ENCODE data around the gene FAM83B. TPM values are rescaled to one million over a fixed set of nuclear protein-coding genes. Genes with fewer than 3 reads are reported as not detected.
"Not testable (repeated sequence)": the region's sequence is repeated elsewhere in the genome, so short reads cannot be mapped to it uniquely, and the experiment has no call there.

Gene FAM83B
- total and polyA plus RNA-seq, 2 experiments from 2014 or later = not detected

- Histone ChIP-seq H3K4me1 (ENCODE audit: insufficient read depth) (no peaks in the 10 kb centered on the region), H3K4me3 (no peak overlapping the region), H3K9me2 (ENCODE audit: insufficient read depth) (no peaks in the 10 kb centered on the region), H3K4me2 (ENCODE audit: unreplicated experiment) (no peak overlapping the region), H3K27ac (no peak overlapping the region), H2AFZ (no peak overlapping the region), H3F3A (ENCODE audit: insufficient read depth) (no peaks in the 10 kb centered on the region), H3K27me3 (replicated peaks; ENCODE audit: insufficient read depth) (no peaks in the 10 kb centered on the region), H3K9ac (no peak overlapping the region), H4K20me1 (ENCODE audit: insufficient read depth) (no peaks in the 10 kb centered on the region), H3K36me3 (ENCODE audit: low read depth) (no peaks in the 10 kb centered on the region), H3K79me2 (ENCODE audit: insufficient read depth) (no peaks in the 10 kb centered on the region), H3K9me3 (ENCODE audit: low read depth) (no peaks in the 10 kb centered on the region)
- in situ Hi-C loops (cut with MboI) = no loop called here
- TF ChIP-seq EZH2phosphoT487 (IDR thresholded peaks at IDR 0.05; ENCODE audit: insufficient read depth, low read depth) = no peak
- no peak for TF ChIP-seq EZH2 (IDR thresholded peaks at IDR 0.05; ENCODE audit: insufficient read depth, poor library complexity, severe bottlenecking)
- 40 to 42% methylated on average over 5 of the region's 5 CpGs for WGBS, 2 experiments (ENCODE audit: low coverage in 1 of 2, low lambda C conversion rate in 2 of 2, missing lambda C conversion rate in 2 of 2)
- no peak for DNase-seq
Measured at GRCh38 chr6:54877713-54878317, 31.2 kb downstream of the FAM83B start.

- no peak for TF ChIP-seq EZH2 (IDR thresholded peaks at IDR 0.05; ENCODE audit: insufficient read depth, poor library complexity, severe bottlenecking)
- no peak for TF ChIP-seq EZH2phosphoT487 (IDR thresholded peaks at IDR 0.05; ENCODE audit: insufficient read depth, low read depth)
- no peaks in the 10 kb centered on the region for H3K4me1 ChIP-seq (ENCODE audit: insufficient read depth)
- 28 to 39% methylated on average over 2 of the region's 2 CpGs for WGBS, 2 experiments (ENCODE audit: low coverage in 1 of 2, low lambda C conversion rate in 2 of 2, missing lambda C conversion rate in 2 of 2)
- no peak overlapping the region for H3K4me3 ChIP-seq
- in situ Hi-C loops (cut with MboI) = no loop called here
- H4K20me1 ChIP-seq (ENCODE audit: insufficient read depth) = no peaks in the 10 kb centered on the region
- no peaks in the 10 kb centered on the region for H3K79me2 ChIP-seq (ENCODE audit: insufficient read depth)
- H2AFZ ChIP-seq = no peak overlapping the region
- no peaks in the 10 kb centered on the region for H3K27me3 ChIP-seq (replicated peaks; ENCODE audit: insufficient read depth)
- no peak overlapping the region for H3K4me2 ChIP-seq (ENCODE audit: unreplicated experiment)
- DNase-seq = no peak
- no peaks in the 10 kb centered on the region for H3K9me2 ChIP-seq (ENCODE audit: insufficient read depth)
- no peak overlapping the region for H3K27ac ChIP-seq
- H3K9me3 ChIP-seq (ENCODE audit: low read depth) = no peaks in the 10 kb centered on the region
- no peak overlapping the region for H3K9ac ChIP-seq
- no peaks in the 10 kb centered on the region for H3F3A ChIP-seq (ENCODE audit: insufficient read depth)
- H3K36me3 ChIP-seq (ENCODE audit: low read depth) = no peaks in the 10 kb centered on the region
Measured at GRCh38 chr6:54878718-54879117, 32.1 kb downstream of the FAM83B start.

- no peak overlapping the region for H3K27ac ChIP-seq
- 31 to 33% methylated on average over 8 of the region's 8 CpGs for WGBS, 2 experiments (ENCODE audit: low coverage in 1 of 2, low lambda C conversion rate in 2 of 2, missing lambda C conversion rate in 2 of 2)
- no peak for DNase-seq
Measured at GRCh38 chr6:54879188-54879985, 32.8 kb downstream of the FAM83B start.

GRCh38 chr6:54881067-54881730, 34.6 kb downstream of the FAM83B start:
- in situ Hi-C loops (cut with MboI) = no loop called here
- no peaks in the 10 kb centered on the region for H3K4me1 ChIP-seq (ENCODE audit: insufficient read depth)
- H3K27ac ChIP-seq = no peak overlapping the region
- no peak overlapping the region for H2AFZ ChIP-seq
- no peaks in the 10 kb centered on the region for H3K9me2 ChIP-seq (ENCODE audit: insufficient read depth)
- H3K79me2 ChIP-seq (ENCODE audit: insufficient read depth) = no peaks in the 10 kb centered on the region
- no peak overlapping the region for H3K9ac ChIP-seq
- no peaks in the 10 kb centered on the region for H4K20me1 ChIP-seq (ENCODE audit: insufficient read depth)
- no peak overlapping the region for H3K4me2 ChIP-seq (ENCODE audit: unreplicated experiment)
- no peaks in the 10 kb centered on the region for H3F3A ChIP-seq (ENCODE audit: insufficient read depth)
- H3K27me3 ChIP-seq (replicated peaks; ENCODE audit: insufficient read depth) = no peaks in the 10 kb centered on the region
- H3K4me3 ChIP-seq = no peak overlapping the region
- no peaks in the 10 kb centered on the region for H3K9me3 ChIP-seq (ENCODE audit: low read depth)
- no peaks in the 10 kb centered on the region for H3K36me3 ChIP-seq (ENCODE audit: low read depth)
- DNase-seq = no peak
- WGBS, 2 experiments (ENCODE audit: low coverage in 1 of 2, low lambda C conversion rate in 2 of 2, missing lambda C conversion rate in 2 of 2) = 0 to 3% methylated on average over 1 of the region's 1 CpG
- TF ChIP-seq EZH2phosphoT487 (IDR thresholded peaks at IDR 0.05; ENCODE audit: insufficient read depth, low read depth) = no peak
- no peak for TF ChIP-seq EZH2 (IDR thresholded peaks at IDR 0.05; ENCODE audit: insufficient read depth, poor library complexity, severe bottlenecking)

More at GRCh38 chr6:54879188-54879985, 32.8 kb downstream of the FAM83B start:
- Histone ChIP-seq H3K9me3 (ENCODE audit: low read depth) (no peaks in the 10 kb centered on the region), H3K4me2 (ENCODE audit: unreplicated experiment) (no peak overlapping the region), H3K9ac (no peak overlapping the region), H3K4me1 (ENCODE audit: insufficient read depth) (no peaks in the 10 kb centered on the region), H3K79me2 (ENCODE audit: insufficient read depth) (no peaks in the 10 kb centered on the region), H3K9me2 (ENCODE audit: insufficient read depth) (no peaks in the 10 kb centered on the region), H3F3A (ENCODE audit: insufficient read depth) (no peaks in the 10 kb centered on the region), H2AFZ (no peak overlapping the region), H3K27me3 (replicated peaks; ENCODE audit: insufficient read depth) (no peaks in the 10 kb centered on the region), H3K36me3 (ENCODE audit: low read depth) (no peaks in the 10 kb centered on the region), H4K20me1 (ENCODE audit: insufficient read depth) (no peaks in the 10 kb centered on the region), H3K4me3 (no peak overlapping the region)
- TF ChIP-seq EZH2 (IDR thresholded peaks at IDR 0.05; ENCODE audit: insufficient read depth, poor library complexity, severe bottlenecking) (no peak), EZH2phosphoT487 (IDR thresholded peaks at IDR 0.05; ENCODE audit: insufficient read depth, low read depth) (no peak)
- in situ Hi-C loops (cut with MboI) = no loop called here

GRCh38 chr6:54881891-54882290, 35.3 kb downstream of the FAM83B start:
- H3K27ac ChIP-seq; H3K4me2 ChIP-seq (ENCODE audit: unreplicated experiment); in situ Hi-C loops (cut with MboI); H2AFZ ChIP-seq; H4K20me1 ChIP-seq (ENCODE audit: insufficient read depth); H3K79me2 ChIP-seq (ENCODE audit: insufficient read depth); H3K9me2 ChIP-seq (ENCODE audit: insufficient read depth); DNase-seq; H3K9me3 ChIP-seq (ENCODE audit: low read depth); H3K4me1 ChIP-seq (ENCODE audit: insufficient read depth); H3K4me3 ChIP-seq; H3K36me3 ChIP-seq (ENCODE audit: low read depth); H3F3A ChIP-seq (ENCODE audit: insufficient read depth); H3K27me3 ChIP-seq (replicated peaks; ENCODE audit: insufficient read depth); H3K9ac ChIP-seq: not testable (repeated sequence)
- WGBS, 2 experiments (ENCODE audit: low coverage in 1 of 2, low lambda C conversion rate in 2 of 2, missing lambda C conversion rate in 2 of 2) = 66 to 74% methylated on average over 3 of the region's 3 CpGs
